K562 (cell line): ENCODE results near the gene RBM18. TPM values are rescaled to one million over a fixed set of nuclear protein-coding genes. Genes with fewer than 3 reads are reported as not detected.

ENCODE experiments used
- CC2D1A ChIP-seq: fragments of 450-650 bp; IDR thresholded peaks from 2 replicates; pipeline ENCODE4 v1.6.1; 2017; ENCODE audit warnings: mild to moderate bottlenecking
- SFPQ ChIP-seq: fragments of 200-400 bp; formaldehyde crosslinking; IDR thresholded peaks from 2 replicates; pipeline ENCODE4 v1.6.1; 2017; ENCODE audit warnings: mild to moderate bottlenecking, low read depth, low read length, moderate library complexity
- SMARCA5 ChIP-seq: fragments of 450-650 bp; IDR thresholded peaks from 2 replicates; pipeline ENCODE4 v1.6.1; 2016
- SRSF1 ChIP-seq: fragments of 200-400 bp; formaldehyde crosslinking; IDR thresholded peaks from 2 replicates; pipeline ENCODE4 v1.6.1; 2017; ENCODE audit warnings: mild to moderate bottlenecking, low read depth, low read length, moderate library complexity
- SUPT5H ChIP-seq: fragments of 450-650 bp; IDR thresholded peaks from 2 replicates; pipeline ENCODE4 v1.6.1; 2016
- TAF7 ChIP-seq: fragments of 450-650 bp; IDR thresholded peaks from 2 replicates; pipeline ENCODE4 v1.6.1; 2016; ENCODE audit warnings: missing genetic modification characterization, missing compliant biosample characterization
- polyA plus RNA-seq, 8 experiments: library from polyadenylated mRNA; depleted of rRNA in 4 of 8; stranded (reverse) in 5 of 8; unstranded in 3 of 8; fragments of >200 nt; fragmentation: Nextera tagmentation in 2 of 8; fragmentation: Illumina TruSeq in 1 of 8; extraction: Ambion mirVana in 2 of 8; extraction: Trizol in 1 of 8; gene quantifications; 2 replicates each; pipeline versions ENCODE4 v1.2.1 to v1.2.3, GENCODE V29; 2011 to 2014; ENCODE audit warnings: inconsistent platforms in 1 of 8, missing spikeins in 1 of 8
- total RNA-seq, 7 experiments: library from RNA; depleted of rRNA in 6 of 7; stranded (reverse); fragments of >200 nt in 6 of 7; fragmentation: Illumina TruSeq in 2 of 7; extraction: Trizol in 2 of 7; gene quantifications; 2 replicates each; pipeline versions ENCODE4 v1.2.1 to v1.2.3, GENCODE V29; 2011 to 2021; ENCODE audit warnings: low replicate concordance in 1 of 7
- TF ChIP-seq, protein P1 (sequence below): fragments of 250-450 bp; sonication (Bioruptor Pico); IDR thresholded peaks from 2 replicates; pipeline ENCODE4 v1.8.0; 2021; ENCODE audit warnings: borderline replicate concordance, mild to moderate bottlenecking, moderate library complexity; ENCODE audit not compliant: poor library complexity, severe bottlenecking

The RBM18 gene
- total and polyA plus RNA-seq, 9 of the 15 experiments (the other 6 are each of a cell fraction or from before 2014, with no cell fraction given): 7.9 to 86.3 (median 34.0) TPM

- no peak for TF ChIP-seq SFPQ
- no peak for TF ChIP-seq SRSF1
- no peak for TF ChIP-seq SUPT5H
- no peak for TF ChIP-seq TAF7 (tag)
- no peak for TF ChIP-seq CC2D1A
- no peak for TF ChIP-seq SMARCA5
- TF ChIP-seq, protein P1, sequence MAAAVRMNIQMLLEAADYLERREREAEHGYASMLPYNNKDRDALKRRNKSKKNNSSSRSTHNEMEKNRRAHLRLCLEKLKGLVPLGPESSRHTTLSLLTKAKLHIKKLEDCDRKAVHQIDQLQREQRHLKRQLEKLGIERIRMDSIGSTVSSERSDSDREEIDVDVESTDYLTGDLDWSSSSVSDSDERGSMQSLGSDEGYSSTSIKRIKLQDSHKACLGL (CRISPR knock-in tag): no peak
- TF ChIP-seq, all 486 proteins: peak for 0
Observed at GRCh38 chr9:122225312-122226141, 39.1 kb downstream of the RBM18 start (continued).
